CD14-positive monocyte (primary cell): ENCODE results near the gene RAB11FIP5. TPM values are rescaled to one million over a fixed set of nuclear protein-coding genes. Genes with fewer than 3 reads are reported as not detected.

Experiments
- DNase-seq, 3 donors: peaks; one replicate each; pipeline ENCODE4 v3.0.0-alpha.2; 2011 to 2022
- H2AFZ ChIP-seq: 2 replicates; pipeline ENCODE4 v1.6.0; 2012; ENCODE audit warnings: mild to moderate bottlenecking, low read depth, low read length, inconsistent platforms; ENCODE audit not compliant: insufficient read depth, poor library complexity, severe bottlenecking
- H3K27ac ChIP-seq, 2 donors: 1 replicate in 1 of 2; 2 replicates in 1 of 2; pipeline ENCODE4 v1.5.1; 2012 to 2013; ENCODE audit warnings: low read length in 2 of 2, control low read depth in 1 of 2, inconsistent platforms in 1 of 2, low read depth in 1 of 2, mild to moderate bottlenecking in 1 of 2
- H3K27me3 ChIP-seq, 2 donors: one replicate each; pipeline versions ENCODE4 v1.6.0 to v1.6.1; 2011 to 2013; ENCODE audit warnings: low read length in 2 of 2; ENCODE audit not compliant: control insufficient read depth in 2 of 2, insufficient read depth in 2 of 2
- H3K36me3 ChIP-seq, 2 donors: replicated peaks in 1 of 2; 1 replicate in 1 of 2; 2 replicates in 1 of 2; pipeline versions ENCODE4 v1.5.1 to v1.6.1; 2012 to 2013; ENCODE audit warnings: low read length in 2 of 2, control low read depth in 1 of 2, inconsistent platforms in 1 of 2, mild to moderate bottlenecking in 1 of 2; ENCODE audit not compliant: insufficient read depth in 2 of 2, control insufficient read depth in 1 of 2
- H3K4me1 ChIP-seq, 2 donors: 1 replicate in 1 of 2; 2 replicates in 1 of 2; pipeline versions ENCODE4 v1.5.1 to v1.6.1; 2012 to 2013; ENCODE audit warnings: low read length in 2 of 2, control low read depth in 1 of 2, inconsistent platforms in 1 of 2, mild to moderate bottlenecking in 1 of 2, moderate library complexity in 1 of 2; ENCODE audit not compliant: insufficient read depth in 2 of 2, control insufficient read depth in 1 of 2
- H3K4me2 ChIP-seq: replicated peaks from 2 replicates; pipeline ENCODE3; 2012; ENCODE audit warnings: low read length, moderate library complexity, mild to moderate bottlenecking; ENCODE audit not compliant: poor library complexity, severe bottlenecking; ENCODE audit errors: extremely low read depth
- H3K4me3 ChIP-seq, 3 experiments: fragments of 200-600 bp in 1 of 3; sonication (generic) in 1 of 3; replicated peaks in 1 of 3; 1 replicate in 2 of 3; 2 replicates in 1 of 3; pipeline ENCODE4 v1.5.1; 2011 to 2013; ENCODE audit warnings: low read length in 3 of 3, mild to moderate bottlenecking in 3 of 3, control low read depth in 2 of 3, low read depth in 2 of 3, inconsistent platforms in 1 of 3, moderate library complexity in 1 of 3
- H3K79me2 ChIP-seq: 2 replicates; pipeline ENCODE4 v1.6.0; 2012; ENCODE audit warnings: mild to moderate bottlenecking, control low read depth, inconsistent platforms, low read length, moderate library complexity; ENCODE audit not compliant: insufficient read depth
- H3K9ac ChIP-seq: 2 replicates; pipeline ENCODE4 v1.6.0; 2017; ENCODE audit warnings: low read length, mild to moderate bottlenecking; ENCODE audit not compliant: insufficient read depth, poor library complexity, severe bottlenecking
- H3K9me3 ChIP-seq, 2 donors: replicated peaks in 1 of 2; 1 replicate in 1 of 2; 2 replicates in 1 of 2; pipeline versions ENCODE4 v1.5.1 to v1.6.1; 2012 to 2013; ENCODE audit warnings: low read length in 2 of 2, control low read depth in 1 of 2; ENCODE audit not compliant: control insufficient read depth in 1 of 2, insufficient read depth in 1 of 2
- H4K20me1 ChIP-seq: 2 replicates; pipeline ENCODE4 v1.6.0; 2012; ENCODE audit warnings: mild to moderate bottlenecking, low read length, control low read depth, moderate library complexity; ENCODE audit not compliant: insufficient read depth
- H3K27ac Mint-ChIP-seq, 7 donors: one replicate each; pipeline ENCODE4 v1.8.0; 2020; ENCODE audit warnings: mild to moderate bottlenecking in 7 of 7, mixed read lengths in 7 of 7, moderate library complexity in 6 of 7, inconsistent platforms in 2 of 7
- H3K27me3 Mint-ChIP-seq, 3 donors: one replicate each; pipeline ENCODE4 v1.8.0; 2021 to 2022; ENCODE audit warnings: low read depth in 3 of 3, mild to moderate bottlenecking in 3 of 3, mixed read lengths in 3 of 3, moderate library complexity in 3 of 3, inconsistent platforms in 1 of 3
- H3K36me3 Mint-ChIP-seq, 2 donors: one replicate each; pipeline ENCODE4 v1.8.0; 2020; ENCODE audit warnings: mixed read lengths in 2 of 2, inconsistent platforms in 1 of 2, mild to moderate bottlenecking in 1 of 2
- H3K4me1 Mint-ChIP-seq: one replicate; pipeline ENCODE4 v1.8.0; 2020; ENCODE audit warnings: mild to moderate bottlenecking, mixed read lengths
- H3K4me3 Mint-ChIP-seq, 2 donors: one replicate each; pipeline ENCODE4 v1.8.0; 2020; ENCODE audit warnings: mild to moderate bottlenecking in 2 of 2, mixed read lengths in 2 of 2, moderate library complexity in 1 of 2
- H3K9me3 Mint-ChIP-seq, 7 donors: one replicate each; pipeline ENCODE4 v1.8.0; 2020 to 2022; ENCODE audit warnings: mixed read lengths in 7 of 7, mild to moderate bottlenecking in 6 of 7, moderate library complexity in 6 of 7, inconsistent platforms in 2 of 7
- WGBS: methylation state at CpG from one replicate; pipeline ENCODE4 v1.1.5; 2013; ENCODE audit warnings: missing lambda C conversion rate; ENCODE audit not compliant: insufficient coverage; 5-methylcytosine and 5-hydroxymethylcytosine counted together
- intact Hi-C, 2 donors: fragments of 100-400 bp; cut with micrococcal nuclease; formaldehyde crosslinking; loops; one replicate each; pipeline versions ENCODE4 v1.15.0 to v1.15.1; 2023
- polyA plus RNA-seq, 3 donors: library from polyadenylated mRNA; depleted of rRNA in 1 of 3; unstranded in 2 of 3; stranded (reverse) in 1 of 3; fragments of 300-500 nt in 2 of 3; fragments of >200 nt in 1 of 3; fragmentation: Illumina TruSeq in 2 of 3; gene quantifications; 1 replicate in 2 of 3; 2 replicates in 1 of 3; pipeline ENCODE4 v1.2.3, GENCODE V29; 2012 to 2021
- TF ChIP-seq, protein P1 (sequence below): fragments of 200-600 bp; IDR thresholded peaks from one replicate; pipeline ENCODE4 v1.8.0; 2022; ENCODE audit warnings: antibody characterized with exemption, mild to moderate bottlenecking

RAB11FIP5 gene
- polyA plus RNA-seq, 3 donors = 0.57 to 0.93 (median 0.61) TPM

GRCh38 chr2:73043929-73044832, 68.6 kb downstream of the RAB11FIP5 start:
- H3K27ac Mint-ChIP-seq = peak overlapping the region in 4 of 7 donors; percentile 2 to 74 (median 33)
- Histone ChIP-seq H3K4me1 (no peaks in the 10 kb centered on the region), H3K4me2 (no peak overlapping the region), H4K20me1 (peaks cover 5% of the 10 kb centered on the region), H3K9me3 (no peaks in the 10 kb centered on the region), H2AFZ (no peak overlapping the region), H3K27me3 (no peaks in the 10 kb centered on the region), H3K36me3 (peaks cover 26 to 49% of the 10 kb centered on the region in 2 donors), H3K79me2 (no peaks in the 10 kb centered on the region), H3K27ac (no peak overlapping the region), H3K4me3 (no peak overlapping the region), H3K9ac (peak overlapping the region; percentile 15)
- H3K4me1 Mint-ChIP-seq = peaks cover 3% of the 10 kb centered on the region
- peaks cover 41 to 56% of the 10 kb centered on the region in 2 donors for H3K36me3 Mint-ChIP-seq
- no peaks in the 10 kb centered on the region for H3K9me3 Mint-ChIP-seq
- no peak for DNase-seq
- intact Hi-C loops = no loop called here
- H3K4me3 Mint-ChIP-seq = no peak overlapping the region
- TF ChIP-seq, protein P1, sequence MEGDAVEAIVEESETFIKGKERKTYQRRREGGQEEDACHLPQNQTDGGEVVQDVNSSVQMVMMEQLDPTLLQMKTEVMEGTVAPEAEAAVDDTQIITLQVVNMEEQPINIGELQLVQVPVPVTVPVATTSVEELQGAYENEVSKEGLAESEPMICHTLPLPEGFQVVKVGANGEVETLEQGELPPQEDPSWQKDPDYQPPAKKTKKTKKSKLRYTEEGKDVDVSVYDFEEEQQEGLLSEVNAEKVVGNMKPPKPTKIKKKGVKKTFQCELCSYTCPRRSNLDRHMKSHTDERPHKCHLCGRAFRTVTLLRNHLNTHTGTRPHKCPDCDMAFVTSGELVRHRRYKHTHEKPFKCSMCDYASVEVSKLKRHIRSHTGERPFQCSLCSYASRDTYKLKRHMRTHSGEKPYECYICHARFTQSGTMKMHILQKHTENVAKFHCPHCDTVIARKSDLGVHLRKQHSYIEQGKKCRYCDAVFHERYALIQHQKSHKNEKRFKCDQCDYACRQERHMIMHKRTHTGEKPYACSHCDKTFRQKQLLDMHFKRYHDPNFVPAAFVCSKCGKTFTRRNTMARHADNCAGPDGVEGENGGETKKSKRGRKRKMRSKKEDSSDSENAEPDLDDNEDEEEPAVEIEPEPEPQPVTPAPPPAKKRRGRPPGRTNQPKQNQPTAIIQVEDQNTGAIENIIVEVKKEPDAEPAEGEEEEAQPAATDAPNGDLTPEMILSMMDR = no peak
- WGBS = 77% methylated on average over 7 of the region's 12 CpGs
- no peaks in the 10 kb centered on the region for H3K27me3 Mint-ChIP-seq

GRCh38 chr2:73043276-73043675, 69.5 kb downstream of the RAB11FIP5 start:
- H3K4me1 ChIP-seq = no peaks in the 10 kb centered on the region
- intact Hi-C loops = no loop called here
- no peaks in the 10 kb centered on the region for H3K27me3 ChIP-seq

More at GRCh38 chr2:73043276-73043675, 69.5 kb downstream of the RAB11FIP5 start:
- Histone ChIP-seq H2AFZ (no peak overlapping the region), H3K36me3 (peaks cover 30 to 48% of the 10 kb centered on the region in 2 donors), H3K9ac (no peak overlapping the region), H3K9me3 (no peaks in the 10 kb centered on the region), H4K20me1 (peaks cover 5% of the 10 kb centered on the region), H3K4me2 (no peak overlapping the region), H3K79me2 (no peaks in the 10 kb centered on the region), H3K27ac (no peak overlapping the region), H3K4me3 (no peak overlapping the region)
- no peaks in the 10 kb centered on the region for H3K9me3 Mint-ChIP-seq
- peaks cover 3% of the 10 kb centered on the region for H3K4me1 Mint-ChIP-seq
- no peaks in the 10 kb centered on the region for H3K27me3 Mint-ChIP-seq
- peak overlapping the region in 1 of 7 donors; percentile 66 for H3K27ac Mint-ChIP-seq
- H3K4me3 Mint-ChIP-seq = no peak overlapping the region
- TF ChIP-seq, protein P1 = no peak
- no peak for DNase-seq
- 92% methylated on average over 3 of the region's 5 CpGs for WGBS
- H3K36me3 Mint-ChIP-seq = peaks cover 36 to 54% of the 10 kb centered on the region in 2 donors
